GM19351 (cell line): Measurements from ENCODE around the gene THAP7.

Experiments
- ATAC-seq: cut with Tn5 transposase; IDR thresholded peaks from one replicate; pipeline ENCODE4 v1.9.1; 2021; ENCODE audit warnings: mild to moderate bottlenecking, moderate library complexity; ENCODE audit not compliant: unreplicated experiment

THAP7 gene

DNA sequence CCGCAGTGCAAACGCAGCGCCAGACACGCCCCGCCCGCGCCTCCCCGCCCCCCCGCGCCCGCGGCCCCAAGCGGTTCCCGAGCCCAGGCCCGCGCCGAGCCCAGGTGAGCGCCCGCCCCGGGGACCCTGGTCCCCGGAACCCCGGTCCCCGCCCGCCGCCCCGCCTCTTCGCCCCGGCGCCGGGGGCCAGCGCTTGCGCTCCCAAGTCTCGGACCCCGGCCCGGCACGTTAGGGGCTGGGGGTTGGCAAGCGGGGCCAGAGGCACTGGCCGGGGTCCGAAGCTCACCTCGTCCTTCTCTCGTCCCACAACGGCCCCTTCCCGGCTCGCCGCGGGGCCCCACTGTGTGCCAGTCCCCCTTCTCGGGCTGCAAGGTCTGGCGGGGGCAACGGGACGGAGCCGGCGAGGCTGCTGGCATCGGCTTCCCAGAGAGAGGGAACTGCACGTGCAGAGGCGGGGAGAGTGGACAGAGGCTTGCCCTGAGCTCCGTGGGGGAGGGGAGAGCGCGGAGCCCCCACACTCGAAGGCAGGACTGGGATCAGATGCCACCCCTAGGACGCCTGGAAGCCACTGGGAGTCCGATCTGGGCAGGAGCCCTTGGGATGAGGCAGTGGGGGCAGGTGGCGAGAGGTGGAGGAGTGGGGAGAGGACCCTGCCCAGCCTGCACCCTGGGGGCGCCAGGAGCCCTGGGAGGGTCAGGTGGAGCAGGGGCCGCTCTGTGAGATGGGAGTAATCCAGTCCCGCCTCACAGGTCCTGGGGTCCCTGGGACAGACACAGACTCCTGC lies 36.6 kb downstream of the THAP7 start:
- ATAC-seq: no peak

GRCh38 chr22:20964799-20965103 lies 37.2 kb downstream of the THAP7 start:
- no peak for ATAC-seq

- no peak for ATAC-seq
These were observed 37.7 kb downstream of the THAP7 start for GRCh38 chr22:20964090-20964798.

- ATAC-seq: no peak
These were observed 38.5 kb downstream of the THAP7 start for GRCh38 chr22:20963201-20964052.

DNA sequence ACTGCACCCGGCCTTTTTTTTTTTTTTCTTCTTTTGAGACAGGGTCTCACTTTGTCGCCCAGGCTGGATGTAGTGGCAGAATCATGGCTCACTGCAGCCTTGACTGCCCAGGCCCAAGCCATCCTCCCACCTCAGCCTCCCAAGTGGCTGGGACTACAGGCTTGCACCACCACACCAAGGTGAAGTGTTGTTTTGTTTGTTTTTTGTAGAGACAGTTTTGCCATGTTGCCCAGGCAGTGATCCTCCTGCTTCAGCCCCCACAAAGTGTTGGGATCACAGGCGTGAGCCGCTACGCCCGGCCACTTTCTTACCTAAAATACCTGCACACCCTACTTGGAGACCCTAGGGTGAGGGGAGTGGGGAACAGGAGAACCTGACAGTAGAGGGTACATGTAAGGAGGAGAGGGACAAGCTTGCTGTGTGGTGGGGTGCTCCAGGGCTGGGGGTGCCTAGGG lies 39.4 kb downstream of the THAP7 start:
- ATAC-seq: no peak

- ATAC-seq: no peak
These were observed 41.3 kb downstream of the THAP7 start for GRCh38 chr22:20960609-20961008.

GRCh38 chr22:20959578-20960461 lies 42.1 kb downstream of the THAP7 start:
- ATAC-seq: no peak

DNA sequence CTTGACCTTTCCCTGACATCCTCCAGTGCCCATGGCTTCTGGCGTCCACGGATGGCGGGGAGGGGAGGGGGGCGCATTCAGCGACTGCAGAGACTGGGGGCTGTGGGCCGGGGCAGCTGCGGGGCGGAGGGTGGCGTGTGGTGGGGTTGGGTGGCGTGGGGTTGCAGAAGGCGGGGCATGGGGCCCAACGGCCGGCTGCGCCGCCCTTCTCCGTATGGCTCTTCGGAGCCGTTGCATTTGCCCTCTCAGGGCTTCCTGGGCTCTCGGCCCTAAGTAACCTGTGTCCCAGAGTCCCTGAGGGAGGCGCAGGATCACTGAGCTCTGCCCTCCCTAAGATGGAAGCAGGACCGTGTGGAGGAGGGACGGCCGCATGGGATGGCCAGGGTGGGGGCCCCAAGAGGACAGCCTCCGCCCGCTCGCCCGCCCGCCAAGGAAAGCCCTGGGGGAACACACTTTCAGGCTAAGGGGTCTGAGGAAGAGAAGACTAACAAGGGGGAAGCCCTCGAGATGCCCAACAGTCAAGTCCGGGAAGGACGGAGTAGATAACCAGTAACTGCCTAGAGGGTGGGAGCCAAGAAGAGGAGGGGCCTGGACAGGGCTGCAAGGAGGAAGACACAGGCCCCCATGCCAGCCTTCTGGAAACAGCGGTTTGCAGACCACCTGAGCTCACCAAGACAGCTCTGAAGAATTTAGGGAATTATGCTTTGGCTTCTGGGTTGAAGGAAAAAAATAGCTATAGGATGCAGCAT lies 44.1 kb downstream of the THAP7 start:
- ATAC-seq: no peak

DNA sequence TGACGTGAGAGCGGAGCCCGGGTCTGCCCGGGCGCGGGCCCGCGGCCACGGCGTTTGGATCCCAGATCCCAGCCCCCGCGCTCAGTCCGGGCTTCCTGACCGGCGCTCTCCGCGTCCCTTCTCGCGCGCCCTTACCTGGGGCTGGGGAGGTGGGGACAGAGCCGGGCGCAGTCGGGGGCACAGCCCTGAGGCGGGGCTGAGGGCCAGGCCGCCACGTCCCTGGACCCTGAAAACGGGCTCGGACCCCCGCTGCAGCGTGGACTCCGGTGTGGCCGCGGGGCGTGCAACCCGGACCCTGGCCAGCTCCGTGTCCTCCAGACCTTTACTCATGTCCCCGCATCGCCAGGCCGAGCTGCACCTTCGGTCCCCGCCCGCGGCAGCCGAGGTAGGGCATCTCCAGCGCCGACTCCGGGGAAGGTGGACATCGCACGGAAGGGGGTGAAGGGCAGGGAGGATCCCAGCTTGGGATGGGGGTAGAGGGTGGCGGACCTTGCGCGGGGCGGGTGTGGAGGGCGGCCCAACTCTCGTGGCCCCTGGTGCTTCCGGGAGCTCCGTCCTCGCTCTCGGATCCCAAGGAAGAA lies 44.7 kb downstream of the THAP7 start:
- ATAC-seq: no peak

DNA sequence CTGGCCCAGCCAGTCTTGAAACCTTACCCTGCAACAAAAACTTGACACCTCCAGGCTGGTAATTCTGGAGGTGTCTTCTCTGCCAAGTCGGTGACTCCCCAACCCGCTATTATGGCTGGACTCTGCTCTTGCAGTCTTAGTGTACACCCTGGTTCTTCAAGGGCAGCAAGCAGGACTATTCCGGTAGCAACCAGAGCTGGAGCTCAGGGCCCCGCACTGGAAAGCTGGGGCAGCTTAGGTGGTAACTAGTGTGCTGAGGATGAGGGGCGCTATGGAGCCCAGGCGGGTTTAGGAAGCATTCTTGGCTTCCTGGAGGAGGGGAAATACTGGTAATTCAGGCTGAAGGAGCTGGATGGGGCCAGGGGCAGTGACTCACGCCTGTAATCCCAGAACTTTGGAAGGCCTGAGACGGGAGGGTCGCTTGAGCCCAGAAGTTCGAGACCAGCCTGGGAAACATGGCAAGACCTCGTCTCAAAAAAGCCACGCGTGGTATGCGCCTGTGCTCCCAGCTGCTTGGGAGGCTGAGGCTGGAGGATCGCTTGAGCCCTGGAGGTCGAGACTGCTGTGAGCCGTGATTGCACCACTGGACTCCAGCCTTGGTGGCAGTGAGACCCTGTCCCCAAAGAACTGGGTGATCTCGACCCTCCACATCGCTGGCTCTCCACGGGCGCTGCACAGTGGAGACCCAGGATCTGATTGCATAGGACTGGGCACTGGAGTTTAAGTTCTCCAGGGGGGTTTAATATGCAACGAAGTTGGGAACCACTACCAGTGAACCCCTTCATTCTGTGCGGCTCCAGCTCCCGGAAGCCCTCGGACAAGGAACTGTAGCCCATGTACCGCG lies 45.4 kb downstream of the THAP7 start:
- no peak for ATAC-seq

DNA sequence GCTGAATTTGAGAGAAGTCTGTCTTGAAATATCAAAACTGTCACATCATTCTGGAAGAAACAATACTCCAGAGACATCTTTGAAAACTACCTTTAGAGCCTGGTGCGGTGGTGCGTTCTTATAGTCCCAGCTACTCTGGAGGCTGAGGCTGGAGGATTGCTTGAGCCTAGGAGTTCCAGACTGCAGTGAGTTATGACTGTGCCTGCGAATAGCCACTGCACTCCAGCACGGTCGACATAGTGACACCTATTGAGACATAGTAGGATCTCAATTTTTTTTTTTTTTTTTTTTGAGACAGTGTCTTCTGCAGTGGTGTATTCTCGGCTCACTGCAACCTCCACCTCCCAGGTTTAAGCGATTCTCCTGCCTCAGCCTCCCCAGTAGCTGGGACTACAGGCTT lies 46.4 kb downstream of the THAP7 start:
- no peak for ATAC-seq

DNA sequence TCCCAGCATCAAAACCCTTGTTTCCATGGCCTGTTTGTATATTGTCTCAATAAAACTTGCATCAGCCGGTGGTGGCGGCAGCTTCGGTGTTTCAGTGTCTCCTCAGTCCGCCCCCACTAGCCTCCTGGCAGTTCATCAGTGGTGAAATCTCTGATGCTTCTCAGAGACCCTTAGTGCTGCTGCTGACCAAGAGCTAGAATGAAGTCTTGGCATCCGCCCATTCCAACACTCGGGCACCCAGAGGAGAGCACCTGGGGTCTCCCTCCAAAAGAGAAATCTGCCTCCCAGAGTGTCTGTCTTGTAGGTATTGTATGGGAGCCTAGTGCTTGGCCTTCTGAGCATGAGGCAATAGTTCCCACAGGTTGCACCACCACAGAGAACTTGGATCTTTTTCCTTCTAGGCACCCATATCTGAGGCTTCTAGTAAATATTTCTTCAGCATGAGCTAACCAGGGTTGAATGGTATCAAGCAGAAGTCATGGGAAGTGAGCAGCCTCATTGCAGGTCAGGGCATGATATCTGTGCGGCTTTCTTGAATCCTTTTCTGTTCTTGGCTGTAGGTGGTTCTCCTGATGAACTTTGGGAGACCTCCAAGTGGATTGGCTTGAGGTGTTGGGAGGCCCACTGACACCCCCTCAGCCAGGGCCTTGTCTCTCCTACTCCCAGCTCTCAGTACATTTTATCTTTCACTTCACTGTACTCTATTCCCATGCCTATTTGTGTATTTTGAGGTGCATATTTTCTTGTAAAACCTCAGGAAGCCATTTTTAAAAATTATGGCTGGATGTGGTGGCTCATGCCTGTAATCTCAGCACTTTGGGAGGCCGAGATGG lies 48.0 kb downstream of the THAP7 start:
- ATAC-seq: no peak

GRCh38 chr22:20953342-20953608 lies 48.6 kb downstream of the THAP7 start:
- ATAC-seq: no peak

GRCh38 chr22:20952544-20953341 lies 49.2 kb downstream of the THAP7 start:
- no peak for ATAC-seq

DNA sequence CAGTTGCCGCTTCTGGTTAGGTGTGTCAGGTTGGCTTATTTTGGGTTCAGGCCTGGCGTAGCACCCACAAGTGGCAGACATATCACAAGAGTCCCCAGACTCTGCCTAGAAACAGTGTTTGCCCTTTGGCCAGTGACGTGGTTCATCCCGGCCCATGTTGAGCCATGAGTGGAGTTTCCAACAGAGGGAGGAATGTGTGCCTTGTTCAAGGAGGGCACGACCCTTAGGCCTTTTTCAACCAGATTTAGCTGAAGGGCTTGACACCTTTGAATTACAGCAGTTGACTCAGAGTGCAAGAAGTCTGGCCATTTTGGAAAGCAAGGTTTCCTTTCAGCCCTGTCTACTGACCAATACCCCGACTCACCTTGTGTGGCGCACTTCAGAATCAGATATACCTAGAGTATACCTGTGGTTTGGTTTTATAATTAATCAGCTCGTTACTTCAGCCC lies 50.0 kb downstream of the THAP7 start:
- ATAC-seq: no peak

DNA sequence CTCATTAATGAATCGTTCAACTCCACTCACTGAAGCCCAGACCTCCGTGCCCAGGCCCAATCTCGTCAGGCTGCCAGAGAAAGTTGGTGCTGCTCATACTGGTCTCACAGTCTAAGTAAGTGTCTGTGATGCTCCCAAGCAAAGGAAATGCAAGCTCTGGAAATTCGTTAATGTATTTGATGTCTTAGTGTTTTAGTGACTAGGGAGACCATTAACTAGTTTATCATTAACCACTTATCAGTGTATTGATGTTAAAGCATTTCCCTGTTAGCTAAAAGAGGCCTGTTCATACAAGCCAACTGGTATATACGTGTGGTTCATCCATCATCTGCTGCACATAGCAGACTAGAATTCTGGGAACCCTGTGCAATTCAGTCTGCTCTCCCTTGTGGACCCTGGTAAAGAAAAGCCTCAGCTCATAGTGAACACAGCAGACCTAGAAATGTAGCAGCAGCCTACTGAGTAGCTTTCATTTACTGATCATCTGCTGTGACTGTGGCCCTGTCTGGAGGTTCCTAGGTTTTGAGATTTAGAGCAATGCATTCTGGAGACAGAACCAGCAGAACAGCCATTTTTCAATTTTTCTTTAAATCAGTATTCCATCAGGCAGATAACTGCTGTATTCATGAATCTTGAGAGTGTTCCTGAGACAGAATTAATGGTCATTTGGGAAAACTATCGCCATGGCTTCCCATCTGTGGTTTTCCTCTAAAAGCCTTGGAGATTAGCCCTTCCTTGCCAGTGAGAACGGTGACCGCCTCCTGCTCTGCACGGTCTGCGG lies 50.6 kb downstream of the THAP7 start:
- ATAC-seq: no peak
